Measurements from ENCODE around the gene HMGCS2.
"Not testable (repeated sequence)": the region's sequence is repeated elsewhere in the genome, so short reads cannot be mapped to it uniquely, and the experiment has no call there.

The HMGCS2 gene

GRCh38 chr1:119790451-119791198 is 21.9 kb upstream of the HMGCS2 start:
- no peak for DNase-seq (ENCODE audit: low read depth)

- DNase-seq (ENCODE audit: low read depth) = no peak
These were observed 19.1 kb upstream of the HMGCS2 start for GRCh38 chr1:119787776-119788175.

GRCh38 chr1:119786473-119787050 is 17.9 kb upstream of the HMGCS2 start:
- DNase-seq (ENCODE audit: low read depth) = not testable (repeated sequence)

GRCh38 chr1:119786046-119786445 is 17.3 kb upstream of the HMGCS2 start:
- not testable (repeated sequence) for DNase-seq (ENCODE audit: low read depth)

GRCh38 chr1:119784191-119784781 is 15.6 kb upstream of the HMGCS2 start:
- DNase-seq (ENCODE audit: low read depth) = no peak

- DNase-seq (ENCODE audit: low read depth) = no peak
These were observed 14.9 kb upstream of the HMGCS2 start for GRCh38 chr1:119783354-119784185.

GRCh38 chr1:119782631-119783325 is 14.1 kb upstream of the HMGCS2 start:
- DNase-seq (ENCODE audit: low read depth) = no peak

GRCh38 chr1:119781434-119782210 is 12.9 kb upstream of the HMGCS2 start:
- no peak for DNase-seq (ENCODE audit: low read depth)

GRCh38 chr1:119779869-119780356 is 11.2 kb upstream of the HMGCS2 start:
- DNase-seq (ENCODE audit: low read depth) = no peak

GRCh38 chr1:119778886-119779560 is 10.3 kb upstream of the HMGCS2 start:
- DNase-seq (ENCODE audit: low read depth) = no peak

- no peak for DNase-seq (ENCODE audit: low read depth)
These were observed 9.7 kb upstream of the HMGCS2 start for GRCh38 chr1:119778359-119778758.

GRCh38 chr1:119774746-119775490 is 6.2 kb upstream of the HMGCS2 start:
- DNase-seq (ENCODE audit: low read depth) = no peak

- DNase-seq (ENCODE audit: low read depth) = no peak
These were observed 5.1 kb upstream of the HMGCS2 start for GRCh38 chr1:119773711-119774241.

- DNase-seq (ENCODE audit: low read depth) = no peak
These were observed 3.6 kb upstream of the HMGCS2 start for GRCh38 chr1:119772298-119772697.

GRCh38 chr1:119771770-119772169 is 3.1 kb upstream of the HMGCS2 start:
- DNase-seq (ENCODE audit: low read depth) = no peak

- no peak for DNase-seq (ENCODE audit: low read depth)
These were observed 2.3 kb upstream of the HMGCS2 start for GRCh38 chr1:119771016-119771415.

GRCh38 chr1:119767486-119767885 is 1.2 kb downstream of the HMGCS2 start:
- DNase-seq (ENCODE audit: low read depth) = no peak

- no peak for DNase-seq (ENCODE audit: low read depth)
These were observed 2.3 kb downstream of the HMGCS2 start for GRCh38 chr1:119766374-119766794.

- no peak for DNase-seq (ENCODE audit: low read depth)
These were observed 4.5 kb downstream of the HMGCS2 start for GRCh38 chr1:119764220-119764619.
